Ishikawa (cell line): Measurements from ENCODE around the gene KIF15.

Source experiments
- CEBPB ChIP-seq: IDR thresholded peaks from 2 replicates; pipeline ENCODE4 v1.6.1; 2012
- FOXM1 ChIP-seq: IDR thresholded peaks from 2 replicates; pipeline ENCODE4 v1.6.1; 2012; ENCODE audit warnings: low read depth, borderline replicate concordance
- TAF1 ChIP-seq: IDR thresholded peaks from 2 replicates; pipeline ENCODE4 v1.6.1; 2012; ENCODE audit warnings: low read depth, mild to moderate bottlenecking
- TF ChIP-seq, protein P1 (sequence below): IDR thresholded peaks from 2 replicates; pipeline ENCODE4 v1.6.1; 2012; ENCODE audit warnings: low read depth, mild to moderate bottlenecking

DNA sequence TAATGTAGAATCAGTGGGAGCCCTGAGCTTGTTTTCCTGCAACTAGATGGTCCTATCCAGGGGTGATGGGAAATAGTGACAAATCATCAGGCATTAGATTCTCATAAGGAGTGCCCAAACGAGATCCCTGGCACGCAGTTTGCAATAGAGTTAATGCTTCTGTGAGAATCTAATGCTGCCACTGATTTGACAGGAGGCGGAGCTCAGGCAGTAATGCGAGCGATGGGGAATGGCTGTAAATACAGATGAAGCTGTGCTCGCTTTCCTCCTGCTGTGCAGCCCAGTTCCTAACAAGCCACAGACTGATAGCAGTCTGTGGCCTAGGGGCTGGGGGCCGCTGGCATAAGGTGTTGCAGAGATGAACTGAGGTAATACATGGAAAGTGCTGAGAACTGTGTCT, 71.8 kb downstream of the KIF15 start:
- TF ChIP-seq TAF1 (no peak), FOXM1 (no peak), CEBPB (no peak)
- TF ChIP-seq, protein P1, sequence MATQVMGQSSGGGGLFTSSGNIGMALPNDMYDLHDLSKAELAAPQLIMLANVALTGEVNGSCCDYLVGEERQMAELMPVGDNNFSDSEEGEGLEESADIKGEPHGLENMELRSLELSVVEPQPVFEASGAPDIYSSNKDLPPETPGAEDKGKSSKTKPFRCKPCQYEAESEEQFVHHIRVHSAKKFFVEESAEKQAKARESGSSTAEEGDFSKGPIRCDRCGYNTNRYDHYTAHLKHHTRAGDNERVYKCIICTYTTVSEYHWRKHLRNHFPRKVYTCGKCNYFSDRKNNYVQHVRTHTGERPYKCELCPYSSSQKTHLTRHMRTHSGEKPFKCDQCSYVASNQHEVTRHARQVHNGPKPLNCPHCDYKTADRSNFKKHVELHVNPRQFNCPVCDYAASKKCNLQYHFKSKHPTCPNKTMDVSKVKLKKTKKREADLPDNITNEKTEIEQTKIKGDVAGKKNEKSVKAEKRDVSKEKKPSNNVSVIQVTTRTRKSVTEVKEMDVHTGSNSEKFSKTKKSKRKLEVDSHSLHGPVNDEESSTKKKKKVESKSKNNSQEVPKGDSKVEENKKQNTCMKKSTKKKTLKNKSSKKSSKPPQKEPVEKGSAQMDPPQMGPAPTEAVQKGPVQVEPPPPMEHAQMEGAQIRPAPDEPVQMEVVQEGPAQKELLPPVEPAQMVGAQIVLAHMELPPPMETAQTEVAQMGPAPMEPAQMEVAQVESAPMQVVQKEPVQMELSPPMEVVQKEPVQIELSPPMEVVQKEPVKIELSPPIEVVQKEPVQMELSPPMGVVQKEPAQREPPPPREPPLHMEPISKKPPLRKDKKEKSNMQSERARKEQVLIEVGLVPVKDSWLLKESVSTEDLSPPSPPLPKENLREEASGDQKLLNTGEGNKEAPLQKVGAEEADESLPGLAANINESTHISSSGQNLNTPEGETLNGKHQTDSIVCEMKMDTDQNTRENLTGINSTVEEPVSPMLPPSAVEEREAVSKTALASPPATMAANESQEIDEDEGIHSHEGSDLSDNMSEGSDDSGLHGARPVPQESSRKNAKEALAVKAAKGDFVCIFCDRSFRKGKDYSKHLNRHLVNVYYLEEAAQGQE: no peak
